K562 (cell line): ENCODE data around the gene MAN1A1. TPM values are rescaled to one million over a fixed set of nuclear protein-coding genes. Genes with fewer than 3 reads are reported as not detected.
A peak's percentile ranks its signal among the peaks of the same experiment; 100 is the strongest.

Experiments
- CBX5 ChIP-seq: IDR thresholded peaks from 2 replicates; pipeline ENCODE4 v1.6.1; 2014; ENCODE audit warnings: low read depth, borderline replicate concordance
- CREB1 ChIP-seq, 2 experiments: sonication (generic) in 1 of 2; formaldehyde crosslinking in 1 of 2; IDR thresholded peaks; 2 replicates each; pipeline versions ENCODE4 v1.6.1 to v1.8.0; 2012 to 2022; ENCODE audit warnings: inconsistent platforms in 1 of 2, mild to moderate bottlenecking in 1 of 2, missing genetic modification reagents in 1 of 2, moderate library complexity in 1 of 2
- CTCF ChIP-seq, 3 experiments: IDR thresholded peaks in 2 of 3; conservative IDR thresholded peaks in 1 of 3; 2 replicates each; pipeline ENCODE4 v1.5.1; 2011 to 2012; ENCODE audit warnings: low read length in 3 of 3, mild to moderate bottlenecking in 3 of 3, control low read depth in 2 of 3, improper control_type of control experiment in 1 of 3, inconsistent platforms in 1 of 3, low read depth in 1 of 3, mixed read lengths in 1 of 3, moderate library complexity in 1 of 3; ENCODE audit not compliant: insufficient read depth in 2 of 3
- DPF2 ChIP-seq: fragments of 450-650 bp; IDR thresholded peaks from 2 replicates; pipeline ENCODE4 v1.6.1; 2016
- EHMT2 ChIP-seq: fragments of 450-650 bp; IDR thresholded peaks from 2 replicates; pipeline ENCODE4 v1.6.1; 2018; ENCODE audit warnings: antibody characterized with exemption
- FOXA1 ChIP-seq: fragments of 450-650 bp; IDR thresholded peaks from 2 replicates; pipeline ENCODE4 v1.6.1; 2016; ENCODE audit warnings: mild to moderate bottlenecking, borderline replicate concordance
- FOXO4 ChIP-seq: fragments of 450-650 bp; formaldehyde crosslinking; IDR thresholded peaks from 2 replicates; pipeline ENCODE4 v1.4.0; 2020; ENCODE audit warnings: mild to moderate bottlenecking, moderate library complexity
- GABPB1 ChIP-seq: sonication (generic); formaldehyde crosslinking; IDR thresholded peaks from 2 replicates; pipeline ENCODE4 v1.8.0; 2022; ENCODE audit warnings: mild to moderate bottlenecking, missing genetic modification reagents
- LCOR ChIP-seq: sonication (generic); formaldehyde crosslinking; IDR thresholded peaks from 2 replicates; pipeline ENCODE4 v1.8.0; 2022; ENCODE audit warnings: mild to moderate bottlenecking, missing genetic modification reagents
- MTA1 ChIP-seq: fragments of 450-650 bp; IDR thresholded peaks from 2 replicates; pipeline ENCODE4 v1.6.1; 2017; ENCODE audit warnings: borderline replicate concordance
- MTA3 ChIP-seq: fragments of 450-650 bp; formaldehyde crosslinking; IDR thresholded peaks from 2 replicates; pipeline ENCODE4 v1.6.1; 2017; ENCODE audit warnings: mild to moderate bottlenecking, borderline replicate concordance
- NCOA2 ChIP-seq, 2 experiments: fragments of 450-650 bp; IDR thresholded peaks; 2 replicates each; pipeline ENCODE4 v1.6.1; 2018; ENCODE audit warnings: mild to moderate bottlenecking in 2 of 2, moderate library complexity in 1 of 2; ENCODE audit not compliant: partially characterized antibody in 2 of 2
- NKRF ChIP-seq: fragments of 450-650 bp; IDR thresholded peaks from 2 replicates; pipeline ENCODE4 v1.6.1; 2016; ENCODE audit warnings: borderline replicate concordance
- RFX1 ChIP-seq: fragments of 450-650 bp; IDR thresholded peaks from 2 replicates; pipeline ENCODE4 v1.6.1; 2016; ENCODE audit warnings: mild to moderate bottlenecking, moderate library complexity
- SMARCA4 ChIP-seq: fragments of 450-650 bp; IDR thresholded peaks from 2 replicates; pipeline ENCODE4 v1.6.1; 2016
- SMARCC2 ChIP-seq: fragments of 450-650 bp; IDR thresholded peaks from 2 replicates; pipeline ENCODE4 v1.6.1; 2017; ENCODE audit warnings: antibody characterized with exemption, moderate library complexity, mild to moderate bottlenecking, low read depth
- SRF ChIP-seq, 2 experiments: fragments of 250-450, 450-650 bp in 1 of 2; sonication (Bioruptor Pico) in 1 of 2; sonication (generic) in 1 of 2; formaldehyde crosslinking; IDR thresholded peaks; 2 replicates each; pipeline versions ENCODE4 v1.5.0 to v1.5.1; 2020 to 2022; ENCODE audit warnings: mild to moderate bottlenecking in 1 of 2, missing genetic modification reagents in 1 of 2
- STAT6 ChIP-seq: sonication (generic); formaldehyde crosslinking; IDR thresholded peaks from 2 replicates; pipeline ENCODE4 v1.8.1; 2023; ENCODE audit warnings: mild to moderate bottlenecking, missing genetic modification reagents
- U2AF1 ChIP-seq: fragments of 200-400 bp; formaldehyde crosslinking; optimal IDR thresholded peaks from 2 replicates; pipeline ENCODE3; 2017; ENCODE audit warnings: mild to moderate bottlenecking, low read depth, low read length, moderate library complexity
- ZNF23 ChIP-seq: fragments of 250-450 bp; sonication (Bioruptor Pico); IDR thresholded peaks from 2 replicates; pipeline ENCODE4 v1.4.0; 2020; ENCODE audit warnings: mild to moderate bottlenecking
- ZNF311 ChIP-seq: fragments of 250-450 bp; sonication (Bioruptor Pico); IDR thresholded peaks from 2 replicates; pipeline ENCODE4 v1.4.0; 2020; ENCODE audit warnings: mild to moderate bottlenecking, moderate library complexity
- ZNF354B ChIP-seq: fragments of 250-450 bp; sonication (Bioruptor Pico); IDR thresholded peaks from 2 replicates; pipeline ENCODE4 v1.4.0; 2020
- ZZZ3 ChIP-seq: fragments of 450-650 bp; IDR thresholded peaks from 2 replicates; pipeline ENCODE4 v1.6.1; 2016; ENCODE audit warnings: antibody characterized with exemption, mild to moderate bottlenecking, moderate library complexity
- polyA plus RNA-seq, 8 experiments: library from polyadenylated mRNA; depleted of rRNA in 4 of 8; stranded (reverse) in 5 of 8; unstranded in 3 of 8; fragments of >200 nt; fragmentation: Nextera tagmentation in 2 of 8; fragmentation: Illumina TruSeq in 1 of 8; extraction: Ambion mirVana in 2 of 8; extraction: Trizol in 1 of 8; gene quantifications; 2 replicates each; pipeline versions ENCODE4 v1.2.1 to v1.2.3, GENCODE V29; 2011 to 2014; ENCODE audit warnings: inconsistent platforms in 1 of 8, missing spikeins in 1 of 8
- total RNA-seq, 7 experiments: library from RNA; depleted of rRNA in 6 of 7; stranded (reverse); fragments of >200 nt in 6 of 7; fragmentation: Illumina TruSeq in 2 of 7; extraction: Trizol in 2 of 7; gene quantifications; 2 replicates each; pipeline versions ENCODE4 v1.2.1 to v1.2.3, GENCODE V29; 2011 to 2021; ENCODE audit warnings: low replicate concordance in 1 of 7

The MAN1A1 gene
- total and polyA plus RNA-seq, 9 of the 15 experiments (the other 6 are each of a cell fraction or from before 2014, with no cell fraction given) = 24.5 to 78.4 (median 59.7) TPM

DNA sequence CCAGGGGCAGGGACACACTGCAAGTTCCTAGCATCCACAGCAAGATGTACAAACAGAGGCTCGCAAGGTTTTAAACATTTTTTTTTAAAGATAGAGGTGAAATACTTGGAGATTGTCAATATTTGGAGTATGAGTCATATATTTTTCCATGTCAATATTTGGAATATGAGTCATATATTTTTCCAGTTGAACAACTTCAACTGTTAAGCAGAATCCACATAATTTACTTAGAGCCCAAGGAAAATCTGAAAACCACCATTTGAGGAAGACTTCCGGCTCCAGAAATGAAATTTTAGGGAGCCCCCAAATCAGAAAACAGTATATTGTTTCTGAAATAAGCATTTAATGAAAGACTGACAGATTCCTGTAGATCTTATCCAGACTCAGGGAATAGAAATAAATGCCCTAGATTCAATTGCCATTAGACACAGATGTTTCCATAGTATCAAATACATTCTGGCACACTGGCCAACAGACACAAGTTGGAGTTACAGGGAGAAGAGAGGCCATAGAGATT lies 219.5 kb downstream of the MAN1A1 start (continued):
- no peak for TF ChIP-seq NKRF
- peak; percentile 51; the same call in 1 of the 2 replicates for TF ChIP-seq DPF2
- no peak for TF ChIP-seq FOXO4
- TF ChIP-seq ZZZ3 = no peak
- TF ChIP-seq ZNF23 (CRISPR knock-in tag) = no peak
- TF ChIP-seq CREB1 (IDR thresholded peaks at IDR 0.05) = no peak
- TF ChIP-seq CREB1 (CRISPR knock-in tag; IDR thresholded peaks at IDR 0.05) = no peak
- peak in 1 of 3 experiments; percentile 12; a peak in 1 of 6 replicates for TF ChIP-seq CTCF (IDR thresholded peaks at IDR 0.05 in 2 of 3, conservative IDR thresholded peaks at IDR 0.05 in 1 of 3; ENCODE audit: insufficient read depth in 2 of 3, low read depth in 1 of 3, low read length in 3 of 3)
- no peak for TF ChIP-seq MTA1
- no peak for TF ChIP-seq CBX5
- TF ChIP-seq LCOR (CRISPR knock-in tag) = no peak
- TF ChIP-seq MTA3 = no peak
- no peak for TF ChIP-seq ZNF354B (CRISPR knock-in tag)
- no peak for TF ChIP-seq SRF (CRISPR knock-in tag; IDR thresholded peaks at IDR 0.05)
- no peak for TF ChIP-seq EHMT2
- TF ChIP-seq SMARCA4 = peak; percentile 51
- no peak for TF ChIP-seq U2AF1
- peak; percentile 93 for TF ChIP-seq FOXA1
- TF ChIP-seq GABPB1 = no peak
- TF ChIP-seq SMARCC2 = peak; percentile 74; the same call in 1 of the 2 replicates
- no peak for TF ChIP-seq STAT6 (CRISPR knock-in tag)
- no peak for TF ChIP-seq ZNF311 (CRISPR knock-in tag)
- peak; percentile 17 for TF ChIP-seq RFX1
- peak; percentile 10 to 18 for TF ChIP-seq NCOA2 (IDR thresholded peaks at IDR 0.05; ENCODE audit: partially characterized antibody in 2 of 2)
